HepG2 (cell line): ENCODE data around the gene MAP3K20. TPM values are rescaled to one million over a fixed set of nuclear protein-coding genes. Genes with fewer than 3 reads are reported as not detected.
"Not testable (repeated sequence)": the region's sequence is repeated elsewhere in the genome, so short reads cannot be mapped to it uniquely, and the experiment has no call there.

Experiments used
- ATAC-seq: fragments of 200-7000 bp; cut with Tn5 transposase; 3 replicates; pipeline ENCODE4 v1.9.1; 2020; ENCODE audit warnings: mild to moderate bottlenecking, moderate library complexity
- BruUV-seq: library from RNA; stranded (reverse); fragments of 400-500 nt; replicated peaks from 2 replicates; lab custom pipeline; 2021; lab: Mats Ljungman, UMichigan
- CTCF ChIA-PET: fragments of 300-600 bp; formaldehyde crosslinking; extraction: SDS; loops from one replicate; lab custom pipeline; 2021; ENCODE audit warnings: low total read pairs, inconsistent platforms, low intra/inter-chr PET ratio; lab: Yijun Ruan, JAX
- POLR2A ChIA-PET: fragments of 350-600 bp; sonication (Branson Sonifier 250); formaldehyde crosslinking; loops from one replicate; lab custom pipeline; 2020; ENCODE audit warnings: antibody characterized with exemption, inconsistent platforms; lab: Yijun Ruan, JAX
- DNase-seq: peaks from one replicate; pipeline ENCODE4 v3.0.0-alpha.2; 2015; ENCODE audit warnings: low spot score
- FAIRE-seq: peaks from 3 replicates; lab custom pipeline; 2011; peaks lifted over from hg19 to GRCh38; lab: Jason Lieb, UNC
- H2AFZ ChIP-seq: one replicate; pipeline ENCODE4 v1.6.1; 2011; ENCODE audit warnings: low read length, inconsistent platforms
- H3K27ac ChIP-seq: fragments of 300-600 bp; 3 replicates; pipeline ENCODE4 v1.8.0; 2011; ENCODE audit warnings: mixed run types, mild to moderate bottlenecking, mixed read lengths, low read length, inconsistent platforms; ENCODE audit not compliant: insufficient read depth; ENCODE audit errors: extremely low read length
- H3K27me3 ChIP-seq, 2 experiments: fragments of 200-600 bp in 1 of 2; 2 replicates in 1 of 2; 3 replicates in 1 of 2; pipeline versions ENCODE4 v1.6.0 to v1.8.0; 2011; ENCODE audit warnings: low read length in 2 of 2, mild to moderate bottlenecking in 2 of 2, moderate library complexity in 2 of 2, inconsistent platforms in 1 of 2; ENCODE audit not compliant: insufficient read depth in 2 of 2, control insufficient read depth in 1 of 2
- H3K36me3 ChIP-seq, 2 experiments: fragments of 200-600 bp in 1 of 2; replicated peaks in 1 of 2; 2 replicates in 1 of 2; 3 replicates in 1 of 2; pipeline versions ENCODE4 v1.5.1 to v1.8.0; 2011; ENCODE audit warnings: low read length in 2 of 2, inconsistent platforms in 1 of 2; ENCODE audit not compliant: insufficient read depth in 2 of 2, control insufficient read depth in 1 of 2
- H3K4me1 ChIP-seq: 2 replicates; pipeline ENCODE4 v1.5.1; 2012; ENCODE audit warnings: low read length, inconsistent platforms; ENCODE audit not compliant: insufficient read depth
- H3K4me2 ChIP-seq: 2 replicates; pipeline ENCODE4 v1.6.0; 2011; ENCODE audit warnings: low read depth, low read length, inconsistent platforms
- H3K4me3 ChIP-seq, 3 experiments: fragments of 200-600 bp in 1 of 3; sonication (generic), shearing (Covaris generic) in 1 of 3; replicated peaks in 1 of 3; 2 replicates each; pipeline ENCODE4 v1.5.1; 2011 to 2016; ENCODE audit warnings: low read length in 3 of 3, inconsistent platforms in 2 of 3, low read depth in 2 of 3, mild to moderate bottlenecking in 2 of 3, control low read depth in 1 of 3, mixed read lengths in 1 of 3; ENCODE audit not compliant: insufficient read depth in 1 of 3
- H3K79me2 ChIP-seq: one replicate; pipeline ENCODE4 v1.6.1; 2011; ENCODE audit warnings: low read length, inconsistent platforms; ENCODE audit not compliant: insufficient read depth
- H3K9ac ChIP-seq: 2 replicates; pipeline ENCODE4 v1.6.0; 2011; ENCODE audit warnings: mild to moderate bottlenecking, low read depth, low read length, inconsistent platforms; ENCODE audit not compliant: insufficient read depth
- H3K9me3 ChIP-seq: 2 replicates; pipeline ENCODE4 v1.5.1; 2012; ENCODE audit warnings: mild to moderate bottlenecking, low read length
- H4K20me1 ChIP-seq: 2 replicates; pipeline ENCODE4 v1.6.0; 2011; ENCODE audit warnings: inconsistent platforms, mild to moderate bottlenecking, low read length, moderate library complexity; ENCODE audit not compliant: insufficient read depth
- BCL6 ChIP-seq: IDR thresholded peaks from 2 replicates; pipeline ENCODE4 v1.6.1; 2016; ENCODE audit warnings: missing genetic modification reagents, missing compliant biosample characterization
- FOSL2 ChIP-seq: sonication (generic); formaldehyde crosslinking; IDR thresholded peaks from 2 replicates; pipeline ENCODE4 v1.4.0; 2020; ENCODE audit warnings: missing genetic modification reagents
- FOXA1 ChIP-seq, 2 experiments: fragments of 450-650 bp in 1 of 2; sonication (generic) in 1 of 2; formaldehyde crosslinking in 1 of 2; IDR thresholded peaks; 2 replicates each; pipeline versions ENCODE4 v1.4.0 to v1.6.1; 2016 to 2020; ENCODE audit warnings: missing genetic modification reagents in 1 of 2
- FOXA3 ChIP-seq: IDR thresholded peaks from 2 replicates; pipeline ENCODE4 v1.6.1; 2016; ENCODE audit warnings: missing genetic modification reagents, missing compliant biosample characterization
- FOXP1 ChIP-seq, 2 experiments: fragments of 450-650 bp in 1 of 2; IDR thresholded peaks; 2 replicates each; pipeline ENCODE4 v1.6.1; 2017 to 2018; ENCODE audit warnings: antibody characterized with exemption in 1 of 2
- GATAD2A ChIP-seq: IDR thresholded peaks from 2 replicates; pipeline ENCODE4 v1.6.1; 2016
- HMG20A ChIP-seq: IDR thresholded peaks from 2 replicates; pipeline ENCODE4 v1.6.1; 2016; ENCODE audit warnings: borderline replicate concordance
- MNT ChIP-seq: fragments of 450-650 bp; IDR thresholded peaks from 2 replicates; pipeline ENCODE4 v1.6.1; 2016
- PATZ1 ChIP-seq: sonication (generic); formaldehyde crosslinking; IDR thresholded peaks from 2 replicates; pipeline ENCODE4 v1.4.0; 2020; ENCODE audit warnings: missing genetic modification reagents
- RARA ChIP-seq: IDR thresholded peaks from 2 replicates; pipeline ENCODE4 v1.6.1; 2016; ENCODE audit warnings: missing genetic modification reagents, missing compliant biosample characterization
- SOX13 ChIP-seq, 3 experiments: fragments of 450-650 bp in 1 of 3; sonication (generic) in 1 of 3; formaldehyde crosslinking in 1 of 3; IDR thresholded peaks in 2 of 3; conservative IDR thresholded peaks in 1 of 3; 2 replicates each; pipeline versions ENCODE4 v1.5.0 to v1.6.1; 2016 to 2020; ENCODE audit warnings: antibody characterized with exemption in 1 of 3, mild to moderate bottlenecking in 1 of 3, missing compliant biosample characterization in 1 of 3, missing genetic modification reagents in 1 of 3, moderate library complexity in 1 of 3
- SOX5 ChIP-seq: IDR thresholded peaks from 2 replicates; pipeline ENCODE4 v1.6.1; 2016; ENCODE audit warnings: borderline replicate concordance
- SOX6 ChIP-seq, 2 experiments: fragments of 450-650 bp in 1 of 2; sonication (generic) in 1 of 2; formaldehyde crosslinking in 1 of 2; IDR thresholded peaks; 2 replicates each; pipeline versions ENCODE4 v1.4.0 to v1.6.1; 2017 to 2020; ENCODE audit warnings: antibody characterized with exemption in 1 of 2, mild to moderate bottlenecking in 1 of 2, missing genetic modification reagents in 1 of 2
- TCF7 ChIP-seq: sonication (generic); IDR thresholded peaks from 2 replicates; pipeline ENCODE4 v1.6.1; 2016; ENCODE audit warnings: antibody characterized with exemption, low read depth
- ZNF12 ChIP-seq: sonication (generic); formaldehyde crosslinking; IDR thresholded peaks from 2 replicates; pipeline ENCODE4 v1.5.0; 2020; ENCODE audit warnings: missing genetic modification reagents
- ZNF331 ChIP-seq: sonication (generic); formaldehyde crosslinking; IDR thresholded peaks from 2 replicates; pipeline ENCODE4 v1.4.0; 2020; ENCODE audit warnings: missing genetic modification reagents
- WGBS: methylation state at CpG from one replicate; pipeline ENCODE4 v1.1.6; 2017; ENCODE audit warnings: low lambda C conversion rate; 5-methylcytosine and 5-hydroxymethylcytosine counted together
- in situ Hi-C: cut with HindIII; loops from 2 replicates; pipeline ENCODE4 v1.10.0; 2017; ENCODE audit warnings: low pct_unique_long_range_greater_than_20kb; ENCODE audit not compliant: extremely low pct_ligation_motif_present
- intact Hi-C: fragments of 100-400 bp; cut with micrococcal nuclease; formaldehyde crosslinking; loops from one replicate; pipeline ENCODE4 v1.10.0; 2022; ENCODE audit not compliant: unreplicated experiment
- polyA plus RNA-seq, 8 experiments: library from polyadenylated mRNA; depleted of rRNA in 3 of 8; stranded (reverse) in 7 of 8; unstranded in 1 of 8; fragments of >200 nt; fragmentation: Illumina TruSeq in 4 of 8; extraction: Trizol in 4 of 8; gene quantifications; 2 replicates each; pipeline versions ENCODE4 v1.2.1 to v1.2.3, GENCODE V29; 2011 to 2016; ENCODE audit warnings: low read depth in 4 of 8, missing spikeins in 1 of 8, mixed read lengths in 1 of 8; ENCODE audit not compliant: insufficient read depth in 1 of 8
- total RNA-seq, 5 experiments: library from RNA; depleted of rRNA; stranded (reverse); fragments of >200 nt; fragmentation: Illumina TruSeq; extraction: Trizol; gene quantifications; 2 replicates each; pipeline ENCODE4 v1.2.3, GENCODE V29; 2016; ENCODE audit warnings: low read depth in 1 of 5
- TF ChIP-seq, protein P1 (sequence below): IDR thresholded peaks from 2 replicates; pipeline ENCODE4 v1.4.0; 2020; ENCODE audit warnings: mild to moderate bottlenecking, missing genetic modification reagents

MAP3K20 gene
- total and polyA plus RNA-seq, 2 of the 13 experiments (the other 11 are each of a cell fraction or from before 2014, with no cell fraction given) = 5.2 to 13.5 TPM

DNA sequence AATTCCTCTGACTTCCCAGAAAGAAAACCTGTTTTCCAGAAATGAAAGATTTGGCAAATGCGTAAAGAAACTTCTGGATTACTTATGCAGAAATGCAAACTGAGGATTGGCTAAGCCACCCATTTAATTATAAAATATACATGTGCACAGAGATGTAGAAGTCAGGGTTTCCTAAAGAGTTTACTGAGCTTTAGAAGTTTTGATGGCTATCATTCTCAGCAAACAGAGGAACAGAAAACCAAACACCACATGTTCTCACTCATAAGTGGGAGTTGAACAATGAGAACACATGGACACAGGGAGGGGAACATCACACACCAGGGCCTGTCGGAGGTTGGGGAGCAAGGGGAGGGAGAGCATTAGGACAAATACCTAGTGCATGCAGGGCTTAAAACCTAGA, 37.4 kb upstream of the MAP3K20 start:
- WGBS = 8% methylated on average over 2 of the region's 2 CpGs
- TF ChIP-seq TCF7 = peak; percentile 42; the same call in 1 of the 2 replicates
- peak; percentile 53; the same call in 1 of the 2 replicates for TF ChIP-seq MNT
- peak; percentile 47 for TF ChIP-seq FOSL2 (CRISPR knock-in tag)
- TF ChIP-seq FOXA3 = peak; percentile 41; the same call in 1 of the 2 replicates
- TF ChIP-seq FOXP1, SOX6, FOXA1, SOX13 (IDR thresholded peaks at IDR 0.05): not testable (repeated sequence)
- TF ChIP-seq FOXP1 (CRISPR knock-in tag; IDR thresholded peaks at IDR 0.05) = peak; percentile 47; the same call in 1 of the 2 replicates
- TF ChIP-seq HMG20A = 0 out of 2 replicates have a peak, but pooled peaks have one; percentile 21
- 0 out of 2 replicates have a peak, but pooled peaks have one; percentile 22 for TF ChIP-seq ZNF12 (CRISPR knock-in tag)
- 0 out of 2 replicates have a peak, but pooled peaks have one; percentile 39 for TF ChIP-seq ZNF331
- TF ChIP-seq, protein P1, sequence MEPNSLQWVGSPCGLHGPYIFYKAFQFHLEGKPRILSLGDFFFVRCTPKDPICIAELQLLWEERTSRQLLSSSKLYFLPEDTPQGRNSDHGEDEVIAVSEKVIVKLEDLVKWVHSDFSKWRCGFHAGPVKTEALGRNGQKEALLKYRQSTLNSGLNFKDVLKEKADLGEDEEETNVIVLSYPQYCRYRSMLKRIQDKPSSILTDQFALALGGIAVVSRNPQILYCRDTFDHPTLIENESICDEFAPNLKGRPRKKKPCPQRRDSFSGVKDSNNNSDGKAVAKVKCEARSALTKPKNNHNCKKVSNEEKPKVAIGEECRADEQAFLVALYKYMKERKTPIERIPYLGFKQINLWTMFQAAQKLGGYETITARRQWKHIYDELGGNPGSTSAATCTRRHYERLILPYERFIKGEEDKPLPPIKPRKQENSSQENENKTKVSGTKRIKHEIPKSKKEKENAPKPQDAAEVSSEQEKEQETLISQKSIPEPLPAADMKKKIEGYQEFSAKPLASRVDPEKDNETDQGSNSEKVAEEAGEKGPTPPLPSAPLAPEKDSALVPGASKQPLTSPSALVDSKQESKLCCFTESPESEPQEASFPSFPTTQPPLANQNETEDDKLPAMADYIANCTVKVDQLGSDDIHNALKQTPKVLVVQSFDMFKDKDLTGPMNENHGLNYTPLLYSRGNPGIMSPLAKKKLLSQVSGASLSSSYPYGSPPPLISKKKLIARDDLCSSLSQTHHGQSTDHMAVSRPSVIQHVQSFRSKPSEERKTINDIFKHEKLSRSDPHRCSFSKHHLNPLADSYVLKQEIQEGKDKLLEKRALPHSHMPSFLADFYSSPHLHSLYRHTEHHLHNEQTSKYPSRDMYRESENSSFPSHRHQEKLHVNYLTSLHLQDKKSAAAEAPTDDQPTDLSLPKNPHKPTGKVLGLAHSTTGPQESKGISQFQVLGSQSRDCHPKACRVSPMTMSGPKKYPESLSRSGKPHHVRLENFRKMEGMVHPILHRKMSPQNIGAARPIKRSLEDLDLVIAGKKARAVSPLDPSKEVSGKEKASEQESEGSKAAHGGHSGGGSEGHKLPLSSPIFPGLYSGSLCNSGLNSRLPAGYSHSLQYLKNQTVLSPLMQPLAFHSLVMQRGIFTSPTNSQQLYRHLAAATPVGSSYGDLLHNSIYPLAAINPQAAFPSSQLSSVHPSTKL (CRISPR knock-in tag) = peak; percentile 35; the same call in 1 of the 2 replicates
- peak; percentile 19; the same call in 1 of the 2 replicates for TF ChIP-seq SOX6 (CRISPR knock-in tag; IDR thresholded peaks at IDR 0.05)
- peak; percentile 64 for TF ChIP-seq FOXA1 (CRISPR knock-in tag; IDR thresholded peaks at IDR 0.05)
- 0 out of 2 replicates have a peak, but pooled peaks have one; percentile 17 for TF ChIP-seq GATAD2A (CRISPR knock-in tag)
- TF ChIP-seq BCL6 (CRISPR knock-in tag) = peak; percentile 84
- TF ChIP-seq RARA (CRISPR knock-in tag) = peak; percentile 17; the same call in 1 of the 2 replicates
- peak in 1 of 2 experiments; percentile 68; a peak in 2 of 4 replicates for TF ChIP-seq SOX13 (CRISPR knock-in tag; conservative IDR thresholded peaks at IDR 0.05 in 1 of 2, IDR thresholded peaks at IDR 0.05 in 1 of 2)
- TF ChIP-seq PATZ1 (CRISPR knock-in tag) = 0 out of 2 replicates have a peak, but pooled peaks have one; percentile 15
- TF ChIP-seq SOX5 (CRISPR knock-in tag) = peak; percentile 64; the same call in 1 of the 2 replicates

More for the DNA sequence above, 37.4 kb upstream of the MAP3K20 start:
- H4K20me1 ChIP-seq, H3K9me3 ChIP-seq, H3K79me2 ChIP-seq, H3K9ac ChIP-seq, in situ Hi-C loops, H3K27me3 ChIP-seq, H3K27ac ChIP-seq, H2AFZ ChIP-seq, H3K4me3 ChIP-seq, intact Hi-C loops, CTCF ChIA-PET, H3K4me2 ChIP-seq, BruUV-seq, H3K36me3 ChIP-seq: not testable (repeated sequence)
- DNase-seq (peak; percentile 67), ATAC-seq (peak; percentile 61), FAIRE-seq (peak; percentile 61)
- POLR2A ChIA-PET = interaction anchor here (1.4 kb wide), 1 partner anchor 11 kb away, joined by 7 read pairs; no protein-coding TSS in a partner anchor
- H3K4me1 ChIP-seq = peaks cover 14% of the 10 kb centered on the region
